ENCODE data around the gene LRCH1. TPM values are rescaled to one million over a fixed set of nuclear protein-coding genes. Genes with fewer than 3 reads are reported as not detected.
A peak's percentile ranks its signal among the peaks of the same experiment; 100 is the strongest.

Gene LRCH1
- total and polyA plus RNA-seq, 2 of the 4 experiments (the other 2 are of a cell fraction) = 7.0 to 8.8 TPM

- TF ChIP-seq CTCF (conservative IDR thresholded peaks at IDR 0.05; ENCODE audit: low read depth, low read length) = no peak
- POLR2A ChIA-PET (ENCODE audit: unreplicated experiment) = no interaction called here
Measured at GRCh38 chr13:46577696-46578589, 25.0 kb downstream of the LRCH1 start.

More at GRCh38 chr13:46577696-46578589, 25.0 kb downstream of the LRCH1 start:
- Histone ChIP-seq H4K5ac (ENCODE audit: low read depth, low read length) (no peak overlapping the region), H3K56ac (ENCODE audit: extremely low read depth, insufficient read depth, low read length) (no peak overlapping the region), H2BK15ac (ENCODE audit: low read depth, low read length) (no peak overlapping the region), H3K14ac (replicated peaks; ENCODE audit: low read depth, low read length) (0 out of 2 replicates have a peak overlapping the region, but pooled peaks have one; percentile 27), H3K9me3 (ENCODE audit: control insufficient read depth, insufficient read depth, low read length) (no peaks in the 10 kb centered on the region), H3K4me2 (ENCODE audit: low read depth, low read length) (peak overlapping the region; percentile 12; the same call in 1 of the 2 replicates), H3K79me1 (ENCODE audit: low read depth in 1 of 2, low read length in 2 of 2) (peaks cover 40 to 80% of the 10 kb centered on the region in 2 experiments), H3K23ac (ENCODE audit: low read depth, low read length) (peak overlapping the region; percentile 12), H4K8ac (ENCODE audit: low read depth in 2 of 2, low read length in 2 of 2) (no peak overlapping the region), H3K4me1 (ENCODE audit: control insufficient read depth, insufficient read depth, low read length) (peaks cover 18% of the 10 kb centered on the region), H3K27me3 (ENCODE audit: control insufficient read depth, insufficient read depth, low read length) (no peaks in the 10 kb centered on the region), H3K27ac (ENCODE audit: insufficient read depth, low read length) (no peak overlapping the region), H3K9me1 (ENCODE audit: insufficient read depth, low read length) (peaks cover 21% of the 10 kb centered on the region), H3K36me3 (ENCODE audit: control insufficient read depth, insufficient read depth, low read length) (no peaks in the 10 kb centered on the region; the same call in 1 of the 2 replicates), H2BK20ac (ENCODE audit: low read depth, low read length) (no peak overlapping the region), H3K18ac (ENCODE audit: low read depth, low read length) (no peak overlapping the region), H2AK9ac (replicated peaks; ENCODE audit: low read depth, low read length, poor library complexity) (no peak overlapping the region), H3K4me3 (ENCODE audit: insufficient read depth, low read depth, low read length) (no peak overlapping the region), H2BK120ac (ENCODE audit: low read depth, low read length) (no peak overlapping the region), H2AFZ (replicated peaks; ENCODE audit: low read length, poor library complexity) (no peak overlapping the region), H4K91ac (ENCODE audit: insufficient read depth, low read depth, low read length) (no peak overlapping the region), H2BK5ac (ENCODE audit: low read depth, low read length, poor library complexity, severe bottlenecking) (no peak overlapping the region), H2AK5ac (ENCODE audit: low read depth, low read length) (no peak overlapping the region), H3K4ac (ENCODE audit: low read depth, low read length) (no peak overlapping the region), H4K20me1 (ENCODE audit: insufficient read depth, low read length) (peaks cover 36% of the 10 kb centered on the region), H3K9ac (ENCODE audit: low read depth, low read length) (no peak overlapping the region)
- CTCF ChIA-PET = interaction anchor here (0.7 to 1.0 kb wide), 2 partner anchors 26 to 114 kb away, joined by 3 read pairs; no protein-coding TSS in a partner anchor
- DNase-seq (peak; percentile 33), ATAC-seq (ENCODE audit: low read depth) (peak; percentile 31)
- intact Hi-C loops (cut with micrococcal nuclease) (no loop called here), dilution Hi-C loops (cut with HindIII; ENCODE audit: low sequenced_read_pairs, unreplicated experiment) (no loop called here), in situ Hi-C loops (cut with MboI; ENCODE audit: low sequenced_read_pairs) (no loop called here)
- BruUV-seq (replicated peaks) = no TSS peak
- WGBS, 2 experiments (ENCODE audit: extremely low coverage in 2 of 2, insufficient read length in 1 of 2) = no CpG with 5 or more reads among the region's 10 CpGs
